SK-N-SH (cell line): ENCODE measurements around the gene SIK2.

Source experiments
- SIN3A ChIP-seq: IDR thresholded peaks from 2 replicates; pipeline ENCODE4 v1.6.1; 2012; ENCODE audit warnings: low read depth, mild to moderate bottlenecking, low read length, moderate library complexity, borderline replicate concordance
- TF ChIP-seq, protein P1 (sequence below): fragments of 150-350 bp; IDR thresholded peaks from 2 replicates; pipeline ENCODE4 v1.6.1; 2017; ENCODE audit warnings: antibody characterized with exemption, low read length, low read depth, borderline replicate concordance
- TF ChIP-seq, protein P2 (sequence below): IDR thresholded peaks from 2 replicates; pipeline ENCODE4; 2012
- TF ChIP-seq, protein P3 (sequence below): IDR thresholded peaks from 2 replicates; pipeline ENCODE4 v1.4.0; 2012; ENCODE audit warnings: low read depth
- TF ChIP-seq, protein P4 (sequence below): fragments of 200-600 bp; sonication (generic); IDR thresholded peaks from 2 replicates; pipeline ENCODE4 v1.6.1; 2017; ENCODE audit warnings: antibody characterized with exemption, mild to moderate bottlenecking, moderate library complexity
- TF ChIP-seq, protein P5 (sequence below): IDR thresholded peaks from 2 replicates; pipeline ENCODE4 v1.4.0; 2012; ENCODE audit warnings: low read depth, borderline replicate concordance

DNA sequence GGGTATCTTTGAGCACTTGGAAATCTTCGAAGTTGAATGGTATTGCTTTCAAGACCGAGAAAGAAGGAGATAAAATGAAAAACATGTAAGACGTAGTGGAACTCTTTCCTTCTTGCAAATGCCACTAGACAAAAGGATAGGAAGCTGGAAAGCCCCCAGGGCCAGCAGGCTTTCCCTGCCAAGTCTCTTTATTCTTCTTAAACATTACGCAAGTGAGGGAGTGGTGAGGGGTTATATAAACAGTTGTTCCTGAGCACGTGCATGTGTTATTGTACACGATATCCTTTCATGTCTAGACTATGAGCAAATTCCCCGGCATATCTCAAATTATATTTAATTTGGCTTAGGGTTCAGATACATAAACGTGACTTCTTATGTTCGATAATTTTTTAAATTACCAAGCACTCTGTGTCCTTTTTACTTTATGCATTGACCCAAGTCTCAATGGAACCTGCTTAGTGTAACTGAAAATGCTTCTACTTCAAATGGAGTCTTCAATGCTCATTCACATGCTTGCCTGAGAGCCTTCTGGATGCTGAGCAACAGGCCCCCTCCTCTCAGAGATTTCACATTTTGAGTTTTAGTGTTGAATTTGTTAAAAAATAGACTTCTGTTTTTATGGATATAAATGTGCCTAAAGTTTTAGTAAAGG is 104.9 kb downstream of the SIK2 start:
- TF ChIP-seq, protein P1, sequence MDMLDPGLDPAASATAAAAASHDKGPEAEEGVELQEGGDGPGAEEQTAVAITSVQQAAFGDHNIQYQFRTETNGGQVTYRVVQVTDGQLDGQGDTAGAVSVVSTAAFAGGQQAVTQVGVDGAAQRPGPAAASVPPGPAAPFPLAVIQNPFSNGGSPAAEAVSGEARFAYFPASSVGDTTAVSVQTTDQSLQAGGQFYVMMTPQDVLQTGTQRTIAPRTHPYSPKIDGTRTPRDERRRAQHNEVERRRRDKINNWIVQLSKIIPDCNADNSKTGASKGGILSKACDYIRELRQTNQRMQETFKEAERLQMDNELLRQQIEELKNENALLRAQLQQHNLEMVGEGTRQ: no peak
- TF ChIP-seq, protein P2, sequence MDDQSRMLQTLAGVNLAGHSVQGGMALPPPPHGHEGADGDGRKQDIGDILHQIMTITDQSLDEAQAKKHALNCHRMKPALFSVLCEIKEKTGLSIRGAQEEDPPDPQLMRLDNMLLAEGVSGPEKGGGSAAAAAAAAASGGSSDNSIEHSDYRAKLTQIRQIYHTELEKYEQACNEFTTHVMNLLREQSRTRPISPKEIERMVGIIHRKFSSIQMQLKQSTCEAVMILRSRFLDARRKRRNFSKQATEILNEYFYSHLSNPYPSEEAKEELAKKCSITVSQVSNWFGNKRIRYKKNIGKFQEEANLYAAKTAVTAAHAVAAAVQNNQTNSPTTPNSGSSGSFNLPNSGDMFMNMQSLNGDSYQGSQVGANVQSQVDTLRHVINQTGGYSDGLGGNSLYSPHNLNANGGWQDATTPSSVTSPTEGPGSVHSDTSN: no peak
- TF ChIP-seq, protein P3, sequence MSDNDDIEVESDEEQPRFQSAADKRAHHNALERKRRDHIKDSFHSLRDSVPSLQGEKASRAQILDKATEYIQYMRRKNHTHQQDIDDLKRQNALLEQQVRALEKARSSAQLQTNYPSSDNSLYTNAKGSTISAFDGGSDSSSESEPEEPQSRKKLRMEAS: no peak
- TF ChIP-seq, protein P4, sequence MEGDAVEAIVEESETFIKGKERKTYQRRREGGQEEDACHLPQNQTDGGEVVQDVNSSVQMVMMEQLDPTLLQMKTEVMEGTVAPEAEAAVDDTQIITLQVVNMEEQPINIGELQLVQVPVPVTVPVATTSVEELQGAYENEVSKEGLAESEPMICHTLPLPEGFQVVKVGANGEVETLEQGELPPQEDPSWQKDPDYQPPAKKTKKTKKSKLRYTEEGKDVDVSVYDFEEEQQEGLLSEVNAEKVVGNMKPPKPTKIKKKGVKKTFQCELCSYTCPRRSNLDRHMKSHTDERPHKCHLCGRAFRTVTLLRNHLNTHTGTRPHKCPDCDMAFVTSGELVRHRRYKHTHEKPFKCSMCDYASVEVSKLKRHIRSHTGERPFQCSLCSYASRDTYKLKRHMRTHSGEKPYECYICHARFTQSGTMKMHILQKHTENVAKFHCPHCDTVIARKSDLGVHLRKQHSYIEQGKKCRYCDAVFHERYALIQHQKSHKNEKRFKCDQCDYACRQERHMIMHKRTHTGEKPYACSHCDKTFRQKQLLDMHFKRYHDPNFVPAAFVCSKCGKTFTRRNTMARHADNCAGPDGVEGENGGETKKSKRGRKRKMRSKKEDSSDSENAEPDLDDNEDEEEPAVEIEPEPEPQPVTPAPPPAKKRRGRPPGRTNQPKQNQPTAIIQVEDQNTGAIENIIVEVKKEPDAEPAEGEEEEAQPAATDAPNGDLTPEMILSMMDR: no peak
- TF ChIP-seq, protein P5, sequence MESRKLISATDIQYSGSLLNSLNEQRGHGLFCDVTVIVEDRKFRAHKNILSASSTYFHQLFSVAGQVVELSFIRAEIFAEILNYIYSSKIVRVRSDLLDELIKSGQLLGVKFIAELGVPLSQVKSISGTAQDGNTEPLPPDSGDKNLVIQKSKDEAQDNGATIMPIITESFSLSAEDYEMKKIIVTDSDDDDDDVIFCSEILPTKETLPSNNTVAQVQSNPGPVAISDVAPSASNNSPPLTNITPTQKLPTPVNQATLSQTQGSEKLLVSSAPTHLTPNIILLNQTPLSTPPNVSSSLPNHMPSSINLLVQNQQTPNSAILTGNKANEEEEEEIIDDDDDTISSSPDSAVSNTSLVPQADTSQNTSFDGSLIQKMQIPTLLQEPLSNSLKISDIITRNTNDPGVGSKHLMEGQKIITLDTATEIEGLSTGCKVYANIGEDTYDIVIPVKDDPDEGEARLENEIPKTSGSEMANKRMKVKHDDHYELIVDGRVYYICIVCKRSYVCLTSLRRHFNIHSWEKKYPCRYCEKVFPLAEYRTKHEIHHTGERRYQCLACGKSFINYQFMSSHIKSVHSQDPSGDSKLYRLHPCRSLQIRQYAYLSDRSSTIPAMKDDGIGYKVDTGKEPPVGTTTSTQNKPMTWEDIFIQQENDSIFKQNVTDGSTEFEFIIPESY: no peak
- no peak for TF ChIP-seq SIN3A
